ENCODE results near the gene RAB3A.
A peak's percentile ranks its signal among the peaks of the same experiment; 100 is the strongest.

Gene RAB3A

GRCh38 chr19:18171605-18172327, 32.1 kb downstream of the RAB3A start:
- in situ Hi-C loops (cut with HindIII; ENCODE audit: low sequenced_read_pairs) = no loop called here
- DNase-seq (ENCODE audit: low read depth, low spot score) = no peak
- H3K4me3 ChIP-seq (ENCODE audit: low read depth, low read length) = no peak overlapping the region
- TF ChIP-seq CTCF (IDR thresholded peaks at IDR 0.05; ENCODE audit: low read depth, low read length) = no peak

GRCh38 chr19:18170714-18171255, 33.1 kb downstream of the RAB3A start:
- no peak for TF ChIP-seq CTCF (IDR thresholded peaks at IDR 0.05; ENCODE audit: low read depth, low read length)
- H3K4me3 ChIP-seq (ENCODE audit: low read depth, low read length) = no peak overlapping the region
- DNase-seq (ENCODE audit: low read depth, low spot score) = no peak
- in situ Hi-C loops (cut with HindIII; ENCODE audit: low sequenced_read_pairs) = no loop called here

- DNase-seq (ENCODE audit: low read depth, low spot score) = no peak
- TF ChIP-seq CTCF (IDR thresholded peaks at IDR 0.05; ENCODE audit: low read depth, low read length) = no peak
- H3K4me3 ChIP-seq (ENCODE audit: low read depth, low read length) = no peak overlapping the region
- in situ Hi-C loops (cut with HindIII; ENCODE audit: low sequenced_read_pairs) = no loop called here
Observed at GRCh38 chr19:18168673-18169381, 35.0 kb downstream of the RAB3A start.

GRCh38 chr19:18167975-18168645, 35.7 kb downstream of the RAB3A start:
- in situ Hi-C loops (cut with HindIII; ENCODE audit: low sequenced_read_pairs) = no loop called here
- TF ChIP-seq CTCF (IDR thresholded peaks at IDR 0.05; ENCODE audit: low read depth, low read length) = peak; percentile 74
- no peak overlapping the region for H3K4me3 ChIP-seq (ENCODE audit: low read depth, low read length)
- DNase-seq (ENCODE audit: low read depth, low spot score) = no peak

GRCh38 chr19:18167011-18167410, 36.8 kb downstream of the RAB3A start:
- TF ChIP-seq CTCF (IDR thresholded peaks at IDR 0.05; ENCODE audit: low read depth, low read length) = no peak
- no peak overlapping the region for H3K4me3 ChIP-seq (ENCODE audit: low read depth, low read length)
- in situ Hi-C loops (cut with HindIII; ENCODE audit: low sequenced_read_pairs) = no loop called here
- DNase-seq (ENCODE audit: low read depth, low spot score) = no peak

- no peak overlapping the region for H3K4me3 ChIP-seq (ENCODE audit: low read depth, low read length)
- DNase-seq (ENCODE audit: low read depth, low spot score) = no peak
- TF ChIP-seq CTCF (IDR thresholded peaks at IDR 0.05; ENCODE audit: low read depth, low read length) = no peak
- in situ Hi-C loops (cut with HindIII; ENCODE audit: low sequenced_read_pairs) = no loop called here
Observed at GRCh38 chr19:18165794-18166544, 37.9 kb downstream of the RAB3A start.

Data from astrocyte of the spinal cord (primary cell).